ENCODE measurements around the gene S1PR4.
"Not testable (repeated sequence)": the region's sequence is repeated elsewhere in the genome, so short reads cannot be mapped to it uniquely, and the experiment has no call there.

The S1PR4 gene

GRCh38 chr19:3153286-3154230 is 25.0 kb upstream of the S1PR4 start:
- DNase-seq (ENCODE audit: low read depth) = no peak

- not testable (repeated sequence) for DNase-seq (ENCODE audit: low read depth)
These were observed 24.1 kb upstream of the S1PR4 start for GRCh38 chr19:3154447-3154846.

- DNase-seq (ENCODE audit: low read depth) = peak; percentile 100
These were observed 23.4 kb upstream of the S1PR4 start for GRCh38 chr19:3154957-3155736.

GRCh38 chr19:3157096-3157845 is 21.3 kb upstream of the S1PR4 start:
- no peak for DNase-seq (ENCODE audit: low read depth)

GRCh38 chr19:3159565-3159964 is 19.0 kb upstream of the S1PR4 start:
- DNase-seq (ENCODE audit: low read depth) = no peak

- DNase-seq (ENCODE audit: low read depth) = no peak
These were observed 18.4 kb upstream of the S1PR4 start for GRCh38 chr19:3160219-3160618.

GRCh38 chr19:3161453-3161852 is 17.1 kb upstream of the S1PR4 start:
- DNase-seq (ENCODE audit: low read depth) = peak; percentile 46

GRCh38 chr19:3162418-3163229 is 15.9 kb upstream of the S1PR4 start:
- no peak for DNase-seq (ENCODE audit: low read depth)

- peak; percentile 66 for DNase-seq (ENCODE audit: low read depth)
These were observed 15.2 kb upstream of the S1PR4 start for GRCh38 chr19:3163230-3163886.

GRCh38 chr19:3163943-3164342 is 14.6 kb upstream of the S1PR4 start:
- DNase-seq (ENCODE audit: low read depth) = no peak

GRCh38 chr19:3167533-3168272 is 10.9 kb upstream of the S1PR4 start:
- DNase-seq (ENCODE audit: low read depth) = no peak

- DNase-seq (ENCODE audit: low read depth) = no peak
These were observed 6.5 kb upstream of the S1PR4 start for GRCh38 chr19:3171894-3172672.

- not testable (repeated sequence) for DNase-seq (ENCODE audit: low read depth)
These were observed 5.9 kb upstream of the S1PR4 start for GRCh38 chr19:3172673-3173000.

- peak; percentile 88 for DNase-seq (ENCODE audit: low read depth)
These were observed 2.5 kb upstream of the S1PR4 start for GRCh38 chr19:3175781-3176714.

GRCh38 chr19:3176715-3177501 is 1.7 kb upstream of the S1PR4 start:
- DNase-seq (ENCODE audit: low read depth) = peak; percentile 70

- no peak for DNase-seq (ENCODE audit: low read depth)
These were observed 587 bp downstream of the S1PR4 start for GRCh38 chr19:3178973-3179738.

Measured in EH (cell line).